ENCODE measurements around the gene TMEM266.

DNA sequence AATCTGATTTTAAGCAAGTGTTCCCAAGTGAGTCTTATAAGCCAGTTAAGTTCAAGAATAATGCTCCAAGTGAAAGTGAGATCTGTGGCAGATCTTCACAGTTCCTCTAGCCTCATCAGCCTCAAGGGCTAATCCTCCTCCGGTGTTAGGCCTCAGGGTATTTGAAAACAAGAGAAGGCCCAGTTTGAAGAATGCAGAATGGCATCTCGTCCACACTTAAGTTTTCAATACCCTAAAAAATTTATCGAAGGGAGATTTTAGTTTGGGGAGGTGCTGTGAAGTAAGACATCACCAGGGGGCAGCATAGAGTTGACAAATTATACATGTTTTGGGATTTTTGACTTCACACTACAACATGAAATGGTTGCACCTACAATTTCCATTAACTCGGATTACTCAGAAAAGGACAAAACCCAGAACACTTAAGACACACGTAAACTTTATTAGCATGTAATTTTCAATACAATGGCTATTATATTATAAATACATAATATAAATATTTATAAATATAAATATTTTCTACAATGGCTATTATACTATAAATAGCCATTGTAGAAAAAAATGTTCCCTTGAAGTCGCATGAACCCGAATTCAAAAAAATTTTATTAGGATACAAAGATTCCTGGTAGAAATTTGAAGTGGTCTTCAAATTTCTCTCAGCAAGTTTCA is 2.3 kb upstream of the TMEM266 start:
- TF ChIP-seq, protein P1, sequence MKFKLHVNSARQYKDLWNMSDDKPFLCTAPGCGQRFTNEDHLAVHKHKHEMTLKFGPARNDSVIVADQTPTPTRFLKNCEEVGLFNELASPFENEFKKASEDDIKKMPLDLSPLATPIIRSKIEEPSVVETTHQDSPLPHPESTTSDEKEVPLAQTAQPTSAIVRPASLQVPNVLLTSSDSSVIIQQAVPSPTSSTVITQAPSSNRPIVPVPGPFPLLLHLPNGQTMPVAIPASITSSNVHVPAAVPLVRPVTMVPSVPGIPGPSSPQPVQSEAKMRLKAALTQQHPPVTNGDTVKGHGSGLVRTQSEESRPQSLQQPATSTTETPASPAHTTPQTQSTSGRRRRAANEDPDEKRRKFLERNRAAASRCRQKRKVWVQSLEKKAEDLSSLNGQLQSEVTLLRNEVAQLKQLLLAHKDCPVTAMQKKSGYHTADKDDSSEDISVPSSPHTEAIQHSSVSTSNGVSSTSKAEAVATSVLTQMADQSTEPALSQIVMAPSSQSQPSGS (tag by site-specific recombination; IDR thresholded peaks at IDR 0.05; ENCODE audit: low read depth), result no peak
- TF ChIP-seq ZNF341 (tag by site-specific recombination; IDR thresholded peaks at IDR 0.05; ENCODE audit: low read depth) (no peak), ZNF704 (tag by site-specific recombination; IDR thresholded peaks at IDR 0.05) (no peak), KLF16 (tag by site-specific recombination; IDR thresholded peaks at IDR 0.05) (no peak), ZNF645 (tag by site-specific recombination; IDR thresholded peaks at IDR 0.05) (no peak), ZNF776 (tag by site-specific recombination; IDR thresholded peaks at IDR 0.05; ENCODE audit: borderline replicate concordance) (no peak)
- TF ChIP-seq, protein P2, sequence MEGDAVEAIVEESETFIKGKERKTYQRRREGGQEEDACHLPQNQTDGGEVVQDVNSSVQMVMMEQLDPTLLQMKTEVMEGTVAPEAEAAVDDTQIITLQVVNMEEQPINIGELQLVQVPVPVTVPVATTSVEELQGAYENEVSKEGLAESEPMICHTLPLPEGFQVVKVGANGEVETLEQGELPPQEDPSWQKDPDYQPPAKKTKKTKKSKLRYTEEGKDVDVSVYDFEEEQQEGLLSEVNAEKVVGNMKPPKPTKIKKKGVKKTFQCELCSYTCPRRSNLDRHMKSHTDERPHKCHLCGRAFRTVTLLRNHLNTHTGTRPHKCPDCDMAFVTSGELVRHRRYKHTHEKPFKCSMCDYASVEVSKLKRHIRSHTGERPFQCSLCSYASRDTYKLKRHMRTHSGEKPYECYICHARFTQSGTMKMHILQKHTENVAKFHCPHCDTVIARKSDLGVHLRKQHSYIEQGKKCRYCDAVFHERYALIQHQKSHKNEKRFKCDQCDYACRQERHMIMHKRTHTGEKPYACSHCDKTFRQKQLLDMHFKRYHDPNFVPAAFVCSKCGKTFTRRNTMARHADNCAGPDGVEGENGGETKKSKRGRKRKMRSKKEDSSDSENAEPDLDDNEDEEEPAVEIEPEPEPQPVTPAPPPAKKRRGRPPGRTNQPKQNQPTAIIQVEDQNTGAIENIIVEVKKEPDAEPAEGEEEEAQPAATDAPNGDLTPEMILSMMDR (tag by site-specific recombination; IDR thresholded peaks at IDR 0.05), result no peak
